Natural killer cell (primary cell): ENCODE measurements around the gene P4HA2. TPM values are rescaled to one million over a fixed set of nuclear protein-coding genes. Genes with fewer than 3 reads are reported as not detected.

Source experiments
- ATAC-seq, 3 donors: fragments of 150-1000 bp in 2 of 3; fragments of 200-7000 bp in 1 of 3; cut with Tn5 transposase; 1 replicate in 1 of 3; 2 replicates in 2 of 3; pipeline ENCODE4 v1.10.0; 2021; ENCODE audit warnings: mild to moderate bottlenecking in 2 of 3, moderate library complexity in 2 of 3
- DNase-seq, 2 donors: peaks; one replicate each; pipeline versions ENCODE4 v3.0.0 to v3.0.0-alpha.2; 2013 to 2021; ENCODE audit warnings: mixed read lengths in 1 of 2
- H3K27ac ChIP-seq: one replicate; pipeline ENCODE4 v1.5.1; 2013; ENCODE audit warnings: mild to moderate bottlenecking, low read length
- H3K27me3 ChIP-seq: one replicate; pipeline ENCODE4 v1.6.1; 2013; ENCODE audit warnings: low read length; ENCODE audit not compliant: control insufficient read depth, insufficient read depth
- H3K36me3 ChIP-seq: one replicate; pipeline ENCODE4 v1.6.1; 2013; ENCODE audit warnings: low read length; ENCODE audit not compliant: control insufficient read depth, insufficient read depth
- H3K4me1 ChIP-seq: one replicate; pipeline ENCODE4 v1.6.1; 2013; ENCODE audit warnings: low read length; ENCODE audit not compliant: control insufficient read depth, insufficient read depth
- H3K4me3 ChIP-seq: one replicate; pipeline ENCODE4 v1.5.1; 2013; ENCODE audit warnings: low read length
- H3K9me3 ChIP-seq: one replicate; pipeline ENCODE4 v1.6.1; 2013; ENCODE audit warnings: low read length; ENCODE audit not compliant: control insufficient read depth, insufficient read depth
- H3K27ac Mint-ChIP-seq, 2 donors: one replicate each; pipeline ENCODE4 v1.8.0; 2022; ENCODE audit warnings: mild to moderate bottlenecking in 2 of 2, mixed read lengths in 2 of 2, moderate library complexity in 1 of 2
- H3K27me3 Mint-ChIP-seq, 2 donors: one replicate each; pipeline ENCODE4 v1.8.0; 2022; ENCODE audit warnings: low read depth in 2 of 2, mixed read lengths in 2 of 2
- H3K36me3 Mint-ChIP-seq: one replicate; pipeline ENCODE4 v1.8.0; 2022; ENCODE audit warnings: mixed read lengths
- H3K4me1 Mint-ChIP-seq, 2 donors: one replicate each; pipeline ENCODE4 v1.8.0; 2022; ENCODE audit warnings: mixed read lengths in 2 of 2
- H3K4me3 Mint-ChIP-seq: one replicate; pipeline ENCODE4 v1.8.0; 2022; ENCODE audit warnings: mild to moderate bottlenecking, moderate library complexity, mixed read lengths
- H3K9me3 Mint-ChIP-seq, 2 donors: one replicate each; pipeline ENCODE4 v1.8.0; 2022; ENCODE audit warnings: mixed read lengths in 2 of 2
- WGBS: methylation state at CpG from one replicate; pipeline ENCODE4 v1.1.7; 2013; ENCODE audit warnings: missing lambda C conversion rate; ENCODE audit not compliant: insufficient coverage; 5-methylcytosine and 5-hydroxymethylcytosine counted together
- intact Hi-C: fragments of 100-400 bp; cut with micrococcal nuclease; formaldehyde crosslinking; loops from one replicate; pipeline ENCODE4 v1.14.2; 2022
- total RNA-seq, 4 donors: library from RNA; stranded (reverse); fragments of 120-200 nt in 1 of 4; gene quantifications; one replicate each; pipeline versions ENCODE4 v1.2.3 to v1.2.4, GENCODE V29; 2013 to 2022
- TF ChIP-seq, protein P1 (sequence below): fragments of 200-600 bp; IDR thresholded peaks from one replicate; pipeline ENCODE4 v1.8.0; 2022; ENCODE audit warnings: antibody characterized with exemption

Gene P4HA2
- total RNA-seq, 3 donors from 2014 or later (not counting 1 experiment from before 2014, with no cell fraction given), result 0.20 TPM; not detected in 2

DNA sequence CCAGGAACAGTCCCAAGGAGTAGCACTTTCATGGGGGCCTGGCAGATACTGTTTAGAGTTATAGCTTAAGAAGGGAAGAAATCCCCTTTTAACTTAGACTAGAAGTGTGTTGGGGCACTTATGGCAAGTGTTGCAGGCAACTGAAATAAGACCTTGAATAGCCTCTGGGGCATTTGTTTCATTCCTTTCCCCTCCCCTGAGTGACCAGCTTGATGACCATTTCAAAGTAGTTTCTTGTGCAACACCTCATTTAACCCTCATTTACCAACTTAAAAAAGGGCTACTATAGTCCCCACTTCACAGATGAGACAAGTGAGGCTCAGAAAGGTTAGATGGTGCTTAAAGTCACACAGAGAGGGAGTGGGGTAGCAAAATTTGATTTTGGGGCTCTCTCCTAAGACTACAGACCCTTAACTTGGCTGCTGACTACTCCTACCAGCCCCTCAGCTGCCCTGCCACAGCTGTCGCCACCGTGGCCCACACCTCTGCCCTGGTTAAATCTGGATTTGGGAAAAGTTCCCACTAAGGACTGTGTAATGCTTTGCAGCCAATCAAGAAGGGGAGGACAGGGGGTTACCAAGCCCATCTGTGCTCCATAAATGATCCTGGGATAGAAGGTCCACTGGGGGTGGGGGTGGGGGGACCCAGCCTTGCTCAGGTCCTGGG is 35.4 kb upstream of the P4HA2 start:
- no peaks in the 10 kb centered on the region for H3K9me3 Mint-ChIP-seq

GRCh38 chr5:132261881-132262845 is 34.5 kb upstream of the P4HA2 start:
- no peak for ATAC-seq
- peaks cover 0 to 10% of the 10 kb centered on the region in 2 donors for H3K27me3 Mint-ChIP-seq
- H3K4me1 ChIP-seq, result peaks cover 8% of the 10 kb centered on the region

More for the DNA sequence above, 35.4 kb upstream of the P4HA2 start:
- Mint-ChIP-seq H3K4me3 (no peak overlapping the region), H3K4me1 (peaks cover 0 to 5% of the 10 kb centered on the region in 2 donors), H3K36me3 (no peaks in the 10 kb centered on the region), H3K27me3 (peaks cover 0 to 9% of the 10 kb centered on the region in 2 donors), H3K27ac (no peak overlapping the region)
- Histone ChIP-seq H3K36me3 (no peaks in the 10 kb centered on the region), H3K4me3 (no peak overlapping the region), H3K9me3 (no peaks in the 10 kb centered on the region), H3K27me3 (peaks cover 6% of the 10 kb centered on the region), H3K27ac (no peak overlapping the region), H3K4me1 (peaks cover 1% of the 10 kb centered on the region)
- WGBS, result 100% methylated on average over 2 of the region's 2 CpGs
- TF ChIP-seq, protein P1, sequence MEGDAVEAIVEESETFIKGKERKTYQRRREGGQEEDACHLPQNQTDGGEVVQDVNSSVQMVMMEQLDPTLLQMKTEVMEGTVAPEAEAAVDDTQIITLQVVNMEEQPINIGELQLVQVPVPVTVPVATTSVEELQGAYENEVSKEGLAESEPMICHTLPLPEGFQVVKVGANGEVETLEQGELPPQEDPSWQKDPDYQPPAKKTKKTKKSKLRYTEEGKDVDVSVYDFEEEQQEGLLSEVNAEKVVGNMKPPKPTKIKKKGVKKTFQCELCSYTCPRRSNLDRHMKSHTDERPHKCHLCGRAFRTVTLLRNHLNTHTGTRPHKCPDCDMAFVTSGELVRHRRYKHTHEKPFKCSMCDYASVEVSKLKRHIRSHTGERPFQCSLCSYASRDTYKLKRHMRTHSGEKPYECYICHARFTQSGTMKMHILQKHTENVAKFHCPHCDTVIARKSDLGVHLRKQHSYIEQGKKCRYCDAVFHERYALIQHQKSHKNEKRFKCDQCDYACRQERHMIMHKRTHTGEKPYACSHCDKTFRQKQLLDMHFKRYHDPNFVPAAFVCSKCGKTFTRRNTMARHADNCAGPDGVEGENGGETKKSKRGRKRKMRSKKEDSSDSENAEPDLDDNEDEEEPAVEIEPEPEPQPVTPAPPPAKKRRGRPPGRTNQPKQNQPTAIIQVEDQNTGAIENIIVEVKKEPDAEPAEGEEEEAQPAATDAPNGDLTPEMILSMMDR, result no peak
- DNase-seq (no peak), ATAC-seq (no peak)
- intact Hi-C loops, result no loop called here

DNA sequence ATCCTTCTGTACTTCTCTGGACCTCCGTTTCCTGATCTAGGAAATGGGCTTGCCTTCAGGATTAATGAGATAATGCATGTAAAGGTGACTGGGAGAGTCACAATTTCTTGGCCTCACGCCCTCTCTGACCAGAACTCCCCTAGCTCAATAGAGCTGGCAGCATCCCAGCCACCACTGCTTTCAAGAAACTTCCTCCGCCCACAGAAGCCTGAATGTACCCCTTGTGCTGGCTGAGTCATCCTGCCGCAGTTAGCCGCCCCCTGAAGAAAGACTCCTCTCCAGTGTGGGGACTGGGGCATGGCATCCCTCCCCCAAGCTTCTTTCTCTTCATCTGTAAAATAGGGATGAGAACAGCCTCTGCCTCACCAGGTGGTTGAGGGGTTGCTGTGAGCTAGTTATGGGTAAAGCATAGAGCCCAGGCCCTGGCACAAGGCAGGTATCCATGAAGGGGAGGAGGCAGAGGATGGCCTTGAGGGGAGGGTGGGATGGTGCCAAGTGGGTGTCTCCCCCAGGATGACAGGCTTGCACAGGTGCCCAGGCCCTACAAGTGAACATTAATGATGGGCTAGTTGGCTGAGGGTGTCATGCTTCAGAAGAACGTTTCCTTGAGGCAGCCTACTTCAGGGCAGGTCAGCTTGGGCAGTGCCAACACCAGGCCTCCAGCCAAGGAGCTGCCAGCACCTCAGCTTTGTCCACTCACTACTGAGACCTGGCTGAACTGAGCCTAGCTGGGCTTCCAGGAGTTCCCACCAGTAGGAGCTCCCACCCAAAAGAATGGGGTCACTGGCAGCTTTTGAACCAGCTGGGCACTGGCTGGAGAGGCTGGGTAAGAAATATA is 33.3 kb upstream of the P4HA2 start:
- H3K27me3 Mint-ChIP-seq, result peaks cover 9 to 19% of the 10 kb centered on the region in 2 donors
- no peak for DNase-seq
- H3K4me1 Mint-ChIP-seq, result peaks cover 0 to 9% of the 10 kb centered on the region in 2 donors

More at GRCh38 chr5:132261881-132262845, 34.5 kb upstream of the P4HA2 start:
- Histone ChIP-seq H3K36me3 (no peaks in the 10 kb centered on the region), H3K9me3 (no peaks in the 10 kb centered on the region), H3K27me3 (peaks cover 13% of the 10 kb centered on the region), H3K4me3 (no peak overlapping the region), H3K27ac (no peak overlapping the region)
- WGBS, result 88% methylated on average over 7 of the region's 7 CpGs
- H3K36me3 Mint-ChIP-seq, result no peaks in the 10 kb centered on the region
- H3K4me3 Mint-ChIP-seq, result no peak overlapping the region
- H3K9me3 Mint-ChIP-seq, result no peaks in the 10 kb centered on the region
- H3K27ac Mint-ChIP-seq, result no peak overlapping the region
- TF ChIP-seq, protein P1, result no peak
- DNase-seq, result no peak
- peaks cover 0 to 5% of the 10 kb centered on the region in 2 donors for H3K4me1 Mint-ChIP-seq
- intact Hi-C loops, result no loop called here

More for the DNA sequence above, 33.3 kb upstream of the P4HA2 start:
- no peak for ATAC-seq
- Histone ChIP-seq H3K27ac (no peak overlapping the region), H3K4me1 (peaks cover 10% of the 10 kb centered on the region), H3K36me3 (no peaks in the 10 kb centered on the region), H3K4me3 (no peak overlapping the region), H3K27me3 (peaks cover 17% of the 10 kb centered on the region), H3K9me3 (no peaks in the 10 kb centered on the region)
- intact Hi-C loops, result no loop called here
- Mint-ChIP-seq H3K27ac (no peak overlapping the region), H3K4me3 (no peak overlapping the region), H3K36me3 (no peaks in the 10 kb centered on the region), H3K9me3 (no peaks in the 10 kb centered on the region)
- TF ChIP-seq, protein P1, result no peak
- 38% methylated on average over 5 of the region's 6 CpGs for WGBS
